Fibroblast of mammary gland (primary cell): Measurements from ENCODE around the gene CD200R1L.

Experiments used
- DNase-seq: peaks from one replicate; pipeline ENCODE4 v3.0.0-alpha.2; 2010; ENCODE audit warnings: low read depth
- H3K4me3 ChIP-seq: 2 replicates; pipeline ENCODE4 v1.5.1; 2011; ENCODE audit warnings: low read depth, mild to moderate bottlenecking, low read length, moderate library complexity; ENCODE audit not compliant: control insufficient read depth
- TF ChIP-seq, protein P1 (sequence below): conservative IDR thresholded peaks from 2 replicates; pipeline ENCODE4 v1.5.1; 2011; ENCODE audit warnings: low read depth, low read length, inconsistent platforms; ENCODE audit not compliant: control insufficient read depth, insufficient read depth

The CD200R1L gene

DNA sequence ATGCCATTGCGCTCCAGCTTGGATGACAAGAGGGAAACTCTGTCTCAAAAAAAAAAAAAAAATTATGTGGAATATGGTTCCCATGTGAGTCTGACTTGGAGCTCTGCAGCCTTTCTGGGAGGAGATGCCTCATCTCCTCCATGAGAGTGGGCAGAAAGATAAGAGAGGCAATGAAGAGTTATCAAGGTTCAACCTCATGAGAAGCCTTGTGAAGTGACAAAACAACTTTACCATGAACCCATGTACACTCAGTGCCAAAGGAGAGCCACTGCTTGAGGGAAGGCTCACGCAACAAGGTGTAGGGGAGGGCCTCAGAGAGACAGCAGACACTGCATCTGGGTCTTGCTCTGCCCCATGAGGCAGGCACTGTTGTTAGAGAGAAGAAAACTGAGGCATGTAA lies 75.7 kb downstream of the CD200R1L start:
- DNase-seq: no peak
- TF ChIP-seq, protein P1, sequence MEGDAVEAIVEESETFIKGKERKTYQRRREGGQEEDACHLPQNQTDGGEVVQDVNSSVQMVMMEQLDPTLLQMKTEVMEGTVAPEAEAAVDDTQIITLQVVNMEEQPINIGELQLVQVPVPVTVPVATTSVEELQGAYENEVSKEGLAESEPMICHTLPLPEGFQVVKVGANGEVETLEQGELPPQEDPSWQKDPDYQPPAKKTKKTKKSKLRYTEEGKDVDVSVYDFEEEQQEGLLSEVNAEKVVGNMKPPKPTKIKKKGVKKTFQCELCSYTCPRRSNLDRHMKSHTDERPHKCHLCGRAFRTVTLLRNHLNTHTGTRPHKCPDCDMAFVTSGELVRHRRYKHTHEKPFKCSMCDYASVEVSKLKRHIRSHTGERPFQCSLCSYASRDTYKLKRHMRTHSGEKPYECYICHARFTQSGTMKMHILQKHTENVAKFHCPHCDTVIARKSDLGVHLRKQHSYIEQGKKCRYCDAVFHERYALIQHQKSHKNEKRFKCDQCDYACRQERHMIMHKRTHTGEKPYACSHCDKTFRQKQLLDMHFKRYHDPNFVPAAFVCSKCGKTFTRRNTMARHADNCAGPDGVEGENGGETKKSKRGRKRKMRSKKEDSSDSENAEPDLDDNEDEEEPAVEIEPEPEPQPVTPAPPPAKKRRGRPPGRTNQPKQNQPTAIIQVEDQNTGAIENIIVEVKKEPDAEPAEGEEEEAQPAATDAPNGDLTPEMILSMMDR: no peak
- H3K4me3 ChIP-seq: no peak overlapping the region

DNA sequence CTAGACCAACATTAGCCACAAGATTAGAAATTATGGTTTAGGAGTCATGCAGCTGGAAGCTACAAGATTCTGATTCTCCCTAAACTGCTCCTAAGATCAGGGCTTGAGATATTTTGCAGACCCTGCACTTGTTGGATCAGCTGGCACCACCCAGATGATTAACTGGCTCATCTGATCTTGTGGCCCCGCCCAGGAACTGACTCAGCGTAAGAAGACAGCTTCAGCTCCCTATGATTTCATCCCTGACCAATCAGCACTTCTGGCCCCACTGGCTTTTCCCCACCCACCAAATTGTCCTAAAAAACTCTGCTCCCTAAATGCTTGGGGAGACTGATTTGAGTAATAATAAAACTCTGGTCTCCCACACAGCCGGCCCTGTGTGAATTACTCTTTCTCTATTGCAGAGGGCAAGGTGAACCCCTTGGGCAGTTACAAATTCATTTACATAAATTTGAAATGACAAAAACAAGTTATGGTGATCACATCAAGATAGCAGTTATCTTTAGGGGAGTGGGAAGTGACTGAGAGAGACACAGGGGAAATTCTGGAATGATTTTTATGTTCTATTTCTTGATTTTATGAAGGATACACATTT lies 76.5 kb downstream of the CD200R1L start:
- peak; percentile 80 for DNase-seq
- TF ChIP-seq, protein P1: no peak
- no peak overlapping the region for H3K4me3 ChIP-seq

DNA sequence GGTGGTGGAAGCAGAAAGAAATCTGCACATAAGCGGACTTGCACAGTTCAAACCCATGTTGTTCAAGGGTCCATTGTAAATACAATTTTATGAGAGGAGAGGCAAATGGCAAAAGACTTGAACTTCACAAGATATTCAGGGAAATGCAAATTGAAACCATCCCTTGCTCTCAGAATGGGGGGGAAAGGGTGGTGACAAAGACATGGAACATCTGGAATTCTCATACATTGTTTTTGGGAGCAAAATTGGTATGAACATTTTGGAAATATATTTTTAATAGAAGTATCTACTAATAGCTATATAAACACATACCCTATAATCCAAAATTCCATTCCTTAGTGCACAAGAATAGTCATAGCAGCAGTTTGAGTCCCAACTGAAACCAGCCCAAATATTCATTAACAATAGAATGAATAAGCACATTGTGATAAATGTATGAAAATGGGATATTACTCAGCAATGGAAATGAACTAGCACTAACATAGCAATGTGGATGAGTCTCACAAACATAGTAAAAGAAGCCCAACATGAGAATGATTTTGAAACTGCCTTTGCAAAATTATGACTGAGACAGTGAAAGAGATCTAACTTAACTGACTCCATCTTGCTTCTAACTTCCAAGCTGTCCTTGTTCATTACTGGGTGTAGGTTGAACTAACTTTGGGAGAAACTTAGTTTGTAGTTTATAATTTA lies 77.2 kb downstream of the CD200R1L start:
- H3K4me3 ChIP-seq: no peak overlapping the region
- peak; percentile 61 for DNase-seq
- TF ChIP-seq, protein P1: no peak

DNA sequence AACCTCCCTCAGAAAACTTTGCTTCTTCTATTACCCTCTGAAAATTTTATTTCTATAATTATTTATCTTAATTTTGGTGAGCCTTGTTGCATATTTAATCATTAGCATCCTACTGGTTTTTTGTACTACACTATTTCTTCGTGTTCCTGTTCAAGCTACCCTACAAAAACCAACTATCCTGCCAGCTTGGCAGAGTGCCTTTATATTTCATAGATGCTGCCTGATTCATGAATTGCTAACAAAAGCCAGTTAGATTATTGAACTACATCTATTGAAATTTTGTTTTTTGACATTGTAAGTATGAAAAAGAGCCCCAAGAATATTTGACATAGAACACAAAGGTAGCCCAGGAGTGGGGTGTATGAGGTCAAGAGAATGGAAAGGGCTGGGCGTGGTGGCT lies 78.9 kb downstream of the CD200R1L start:
- TF ChIP-seq, protein P1: no peak
- no peak overlapping the region for H3K4me3 ChIP-seq
- no peak for DNase-seq

DNA sequence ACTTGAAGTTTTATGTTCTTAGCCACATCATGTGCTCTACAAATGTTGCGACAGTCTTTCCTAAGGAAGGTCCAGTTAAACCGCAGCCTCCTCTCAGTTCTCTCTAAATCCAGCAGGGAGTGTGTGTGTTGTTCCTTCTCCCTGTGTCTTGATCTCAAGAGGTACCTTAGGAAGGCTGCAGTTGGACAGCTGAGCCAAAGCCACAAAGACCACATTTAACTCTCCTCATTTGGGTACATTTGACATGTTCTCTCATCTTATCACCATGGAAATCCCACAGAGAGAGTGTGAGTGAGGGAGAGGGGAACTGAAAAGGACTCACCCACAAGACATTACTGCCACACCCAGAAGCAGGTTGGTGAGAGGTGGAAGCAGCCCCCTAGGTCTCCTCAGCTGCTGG lies 79.5 kb downstream of the CD200R1L start:
- H3K4me3 ChIP-seq: no peak overlapping the region
- TF ChIP-seq, protein P1: no peak
- peak; percentile 31 for DNase-seq
